Brain pericyte (primary cell): ENCODE results near the gene HTR7.
A peak's percentile ranks its signal among the peaks of the same experiment; 100 is the strongest.

ENCODE experiments used
- DNase-seq: peaks from one replicate; pipeline ENCODE4 v3.0.0-alpha.2; 2012; ENCODE audit warnings: low read depth, low spot score

HTR7 gene

DNA sequence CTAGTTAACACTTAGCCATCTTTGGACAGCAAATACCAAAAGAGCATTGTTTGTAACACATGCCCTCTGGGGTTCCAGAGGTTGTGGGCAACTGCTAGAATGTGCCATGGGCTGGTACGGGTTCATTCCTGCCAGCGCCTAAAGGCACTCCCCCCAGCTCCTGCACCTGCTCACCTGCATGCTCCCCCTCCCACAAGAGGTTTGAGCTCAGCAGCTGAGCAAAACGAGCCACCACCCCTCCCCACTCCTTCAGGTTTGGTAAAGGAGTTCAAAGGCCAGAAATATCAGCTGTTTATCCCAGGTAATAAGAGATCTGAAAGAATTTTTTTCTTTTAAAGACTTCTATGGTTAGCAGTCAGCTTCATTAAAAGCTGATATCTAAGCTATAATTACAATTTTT, 53.5 kb downstream of the HTR7 start:
- no peak for DNase-seq

DNA sequence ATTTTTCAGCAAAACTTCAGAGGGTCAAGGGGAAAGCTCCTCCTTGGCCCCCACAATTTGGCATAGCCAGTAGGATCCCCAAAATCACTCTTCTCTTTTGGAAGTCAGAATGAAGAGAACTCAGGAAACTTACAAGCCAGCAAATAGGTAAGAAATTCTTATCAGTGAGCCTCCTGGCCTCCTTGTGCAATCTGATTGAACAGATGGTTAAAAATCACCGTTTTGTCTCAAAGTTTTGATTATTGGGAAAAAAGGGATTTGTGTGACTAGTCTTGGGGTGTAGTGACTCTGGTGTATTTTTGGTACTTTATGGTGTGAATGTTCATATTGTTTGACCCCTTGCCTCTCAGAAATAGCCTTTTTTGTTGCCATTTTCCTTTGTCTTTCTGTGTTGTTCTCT, 56.2 kb downstream of the HTR7 start:
- no peak for DNase-seq

GRCh38 chr10:90800232-90800796, 57.5 kb downstream of the HTR7 start:
- no peak for DNase-seq

DNA sequence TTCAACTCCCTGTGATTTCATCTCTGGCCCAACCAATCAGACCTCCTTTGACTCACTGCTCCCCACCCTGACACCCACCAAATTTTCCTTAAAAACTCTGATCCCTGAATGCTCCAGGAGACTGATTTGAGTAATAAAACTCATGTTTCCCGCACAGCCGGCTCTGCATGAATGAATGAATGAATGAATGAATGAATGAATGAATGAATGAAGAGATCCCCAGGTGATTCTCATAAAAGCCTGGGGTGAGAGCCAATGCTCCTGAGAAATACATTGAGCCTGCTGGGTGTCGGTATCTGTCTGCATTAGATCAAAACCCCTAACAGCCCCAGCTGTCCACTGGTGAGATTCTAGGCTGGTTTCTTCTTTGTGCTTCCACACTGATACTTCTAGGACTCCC, 58.7 kb downstream of the HTR7 start:
- DNase-seq: no peak

DNA sequence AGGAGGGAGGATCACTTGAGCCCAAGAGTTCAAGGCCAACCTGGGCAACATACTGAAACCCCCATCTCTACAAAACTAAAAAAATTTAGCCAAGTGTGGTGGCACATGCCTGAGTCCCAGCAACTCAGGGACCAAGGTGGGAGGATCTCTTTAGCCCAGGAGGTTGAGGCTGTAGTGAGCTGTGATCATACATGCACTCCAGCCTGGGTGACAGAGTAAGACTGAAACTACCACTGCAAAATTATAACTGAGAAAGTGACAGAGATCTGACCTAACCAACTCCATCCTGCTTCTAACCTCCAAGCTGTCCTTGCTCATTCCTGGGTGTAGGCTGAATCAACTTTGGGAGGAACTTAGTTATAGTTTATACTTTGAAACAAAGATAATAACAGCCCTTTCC, 59.4 kb downstream of the HTR7 start:
- no peak for DNase-seq

- DNase-seq: no peak
These were observed 67.4 kb downstream of the HTR7 start for GRCh38 chr10:90790422-90790821.

DNA sequence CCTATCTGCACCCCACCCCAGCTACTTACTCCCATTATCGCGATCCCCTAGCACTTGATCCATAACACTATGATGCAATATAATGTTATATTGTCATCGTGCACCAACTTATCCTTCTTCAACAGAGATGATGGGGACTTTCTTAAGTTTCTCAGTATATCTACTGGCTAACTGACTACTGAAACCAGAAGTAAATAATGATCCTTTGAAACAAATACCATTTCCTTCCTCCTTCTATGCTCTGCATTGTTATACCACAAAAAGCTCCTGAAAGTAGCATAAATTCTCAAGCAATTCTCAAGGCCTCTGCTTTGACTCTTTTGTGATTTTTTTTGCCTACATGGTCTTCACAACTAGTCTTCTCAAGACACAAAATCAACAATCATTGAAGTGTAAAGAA, 68.9 kb downstream of the HTR7 start:
- no peak for DNase-seq

DNA sequence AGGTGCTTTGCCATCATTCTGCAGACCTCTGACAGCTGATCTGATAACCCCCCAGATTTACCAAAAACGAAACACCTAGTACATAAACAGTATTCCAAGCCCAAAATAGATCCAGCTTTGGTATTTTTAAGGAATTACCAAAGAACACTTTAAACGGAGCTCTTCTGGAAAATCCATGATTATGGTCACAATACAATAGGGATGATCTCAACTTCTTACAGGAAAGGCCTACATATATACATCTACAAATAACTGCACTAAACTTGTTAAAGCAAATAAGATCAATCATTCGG, 69.7 kb downstream of the HTR7 start:
- no peak for DNase-seq

- no peak for DNase-seq
These were observed 70.2 kb downstream of the HTR7 start for GRCh38 chr10:90787393-90788198.

DNA sequence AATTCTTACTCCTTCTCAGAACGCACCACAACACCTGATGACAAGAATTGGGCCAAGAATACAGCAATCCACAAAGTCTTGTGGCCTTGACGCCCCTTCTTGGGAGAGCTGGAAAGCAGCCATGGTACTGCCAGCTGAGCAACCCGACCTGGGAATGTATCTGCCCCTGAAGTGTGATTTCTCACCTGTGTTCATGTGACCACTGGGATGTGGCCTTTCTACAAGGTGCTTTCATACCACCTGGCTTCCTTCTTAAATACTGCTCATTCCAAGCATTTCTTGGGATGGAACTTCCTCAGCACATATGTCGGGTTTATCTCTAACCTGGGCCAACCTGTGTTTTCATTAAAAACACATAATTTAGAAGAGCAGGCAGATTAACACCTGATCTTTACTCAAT, 72.1 kb downstream of the HTR7 start:
- no peak for DNase-seq

- no peak for DNase-seq
These were observed 73.1 kb downstream of the HTR7 start for GRCh38 chr10:90784771-90785170.

GRCh38 chr10:90780488-90780887, 77.4 kb downstream of the HTR7 start:
- DNase-seq: no peak

DNA sequence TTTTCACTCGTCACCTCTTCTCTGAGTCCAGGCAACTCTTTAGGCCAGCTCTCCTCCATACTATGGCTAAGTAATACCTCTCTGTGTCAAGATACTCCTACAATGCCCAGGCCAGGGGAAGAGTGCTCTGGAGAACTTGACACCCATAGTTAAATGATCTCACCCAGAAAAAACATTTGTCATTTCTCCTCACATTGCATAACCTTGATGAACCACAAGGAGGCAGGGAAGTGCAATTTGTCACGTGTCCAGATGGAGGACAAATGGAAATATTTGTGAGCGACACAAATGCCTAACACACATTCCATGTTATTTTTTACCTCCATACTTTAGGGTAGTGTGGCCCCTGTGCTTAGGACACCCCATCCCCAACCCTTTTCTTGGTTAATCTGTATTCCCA, 78.3 kb downstream of the HTR7 start:
- DNase-seq: no peak

DNA sequence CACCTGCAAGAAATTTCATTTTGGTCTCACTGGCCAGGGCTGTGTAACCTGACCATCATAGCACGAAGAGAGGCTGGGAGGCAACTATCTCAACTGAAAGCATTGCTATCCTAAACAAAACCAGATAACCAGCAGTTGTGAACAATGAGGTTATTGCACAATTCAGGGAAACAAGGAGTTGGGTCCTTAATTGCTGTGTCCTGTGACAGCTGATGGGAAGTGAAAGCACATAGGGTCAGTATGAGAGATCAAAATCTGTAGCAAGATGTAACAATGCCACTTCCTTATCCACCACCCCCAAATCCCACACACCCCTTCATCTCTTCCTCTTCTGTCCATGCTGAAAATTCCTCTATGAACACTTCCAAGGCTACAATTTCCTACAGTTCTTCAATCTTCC, 80.2 kb downstream of the HTR7 start:
- no peak for DNase-seq

DNA sequence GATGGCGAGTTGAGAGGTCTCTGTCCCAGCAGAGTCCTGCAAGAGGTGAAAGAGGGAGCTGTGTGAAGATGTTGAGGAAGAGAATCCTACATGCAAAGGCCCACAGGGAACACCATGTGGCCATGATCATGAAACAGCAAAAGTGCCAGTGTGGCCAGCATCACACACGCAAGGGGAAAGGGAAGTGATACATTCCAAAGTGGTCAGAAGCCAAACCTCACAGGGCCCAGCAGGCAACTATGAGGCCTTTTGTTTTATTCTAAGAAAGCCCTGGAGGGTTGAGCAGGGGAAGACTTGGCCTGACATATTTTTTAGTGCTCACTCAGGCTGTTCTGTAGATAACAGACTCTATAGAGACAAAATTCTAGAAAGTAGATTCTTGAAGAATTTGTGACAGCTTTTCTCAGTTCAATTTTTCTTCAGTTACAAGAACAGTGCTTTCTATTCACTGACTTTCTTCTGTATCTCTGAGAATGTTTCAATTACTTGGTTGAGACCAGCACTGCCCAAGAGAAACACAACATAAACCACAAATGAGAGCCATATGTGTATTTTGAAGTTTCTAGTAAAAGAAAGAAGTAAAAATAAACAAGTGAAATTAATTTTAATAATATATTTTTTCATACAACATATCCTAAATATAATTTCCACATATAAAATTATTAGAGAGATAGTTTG, 82.3 kb downstream of the HTR7 start:
- DNase-seq: peak; percentile 50

GRCh38 chr10:90769946-90770841, 87.6 kb downstream of the HTR7 start:
- no peak for DNase-seq

DNA sequence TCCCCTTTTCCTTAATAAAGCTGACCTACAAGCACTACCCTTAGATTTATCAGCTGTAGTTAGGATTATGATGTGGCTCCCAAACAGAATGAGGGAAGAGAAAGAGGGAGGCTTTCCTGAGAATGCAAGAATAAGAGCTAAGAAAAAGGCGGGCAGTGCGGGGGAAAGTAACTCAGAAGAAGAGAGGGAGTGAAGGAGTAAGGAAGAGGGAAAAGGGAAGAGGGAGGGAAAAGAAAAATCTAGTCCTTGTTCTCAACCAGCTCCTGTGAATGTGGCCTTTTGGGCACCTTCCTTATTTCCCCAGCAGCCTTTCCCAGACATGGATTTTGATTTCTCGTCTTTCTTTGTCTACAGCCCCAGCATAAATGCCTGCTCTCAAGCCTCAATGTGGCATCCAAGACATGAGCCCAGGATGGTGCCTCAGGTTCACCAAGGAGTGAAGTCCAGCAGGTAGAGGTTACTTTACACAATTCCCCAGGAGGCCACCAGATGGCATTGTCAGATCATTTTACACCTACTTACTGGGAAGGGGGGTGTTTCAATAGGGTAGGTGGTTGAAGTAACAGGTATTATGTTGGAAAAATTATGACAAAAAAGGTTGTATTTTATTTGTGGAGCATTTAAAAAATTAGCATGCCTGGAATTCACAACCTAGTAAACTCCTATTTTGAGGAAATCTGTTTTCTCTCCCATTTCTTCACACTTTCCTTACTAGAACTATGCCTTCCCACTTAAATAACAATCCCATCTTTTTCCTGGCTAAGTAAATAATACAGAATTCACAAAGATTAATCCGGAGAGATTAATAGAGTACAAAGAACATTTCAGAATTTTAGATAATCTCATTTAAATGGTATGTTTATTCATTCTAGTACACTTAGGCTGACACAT, 106.5 kb downstream of the HTR7 start:
- DNase-seq: no peak

GRCh38 chr10:90746829-90747228, 111.0 kb downstream of the HTR7 start:
- DNase-seq: no peak

GRCh38 chr10:90745565-90745964, 112.3 kb downstream of the HTR7 start:
- DNase-seq: no peak

GRCh38 chr10:90743291-90743690, 114.5 kb downstream of the HTR7 start:
- no peak for DNase-seq

GRCh38 chr10:90741926-90742565, 115.8 kb downstream of the HTR7 start:
- DNase-seq: no peak
